Retinal pigment epithelial cell (primary cell): ENCODE data around the gene CHRNA1.

Experiments used
- DNase-seq: peaks from one replicate; pipeline ENCODE4 v3.0.0-alpha.2; 2010; ENCODE audit warnings: low read depth
- H3K4me3 ChIP-seq: 2 replicates; pipeline ENCODE4 v1.5.1; 2011; ENCODE audit warnings: mild to moderate bottlenecking, low read length, control low read depth, moderate library complexity
- CTCF ChIP-seq: conservative IDR thresholded peaks from 2 replicates; pipeline ENCODE4 v1.5.1; 2011; ENCODE audit warnings: low read depth, low read length, control low read depth, inconsistent platforms

The CHRNA1 gene

DNA sequence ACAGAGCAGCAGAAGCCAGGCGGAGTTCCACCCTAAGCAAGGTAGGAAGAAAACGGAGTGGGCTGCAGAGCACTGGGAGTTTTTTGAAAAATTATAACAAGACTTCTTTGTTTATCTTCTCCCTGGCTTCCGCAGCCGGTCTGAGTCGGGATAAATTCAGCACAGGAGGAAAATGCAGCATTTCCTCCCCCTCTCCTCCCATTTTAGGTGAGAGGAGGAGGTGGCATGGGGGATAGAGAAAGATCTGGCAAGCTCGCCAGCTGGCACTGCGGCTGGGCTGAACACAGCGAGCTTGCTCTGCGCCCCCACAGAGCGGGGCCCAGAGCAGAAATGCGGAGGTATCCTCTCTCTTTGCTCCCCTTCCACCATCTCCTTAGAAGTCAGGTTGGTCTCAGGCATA, 17.7 kb upstream of the CHRNA1 start:
- no peak for DNase-seq
- TF ChIP-seq CTCF, result no peak
- H3K4me3 ChIP-seq, result no peak overlapping the region

- DNase-seq, result no peak
- no peak overlapping the region for H3K4me3 ChIP-seq
- TF ChIP-seq CTCF, result no peak
These were observed 17.0 kb upstream of the CHRNA1 start for GRCh38 chr2:174781298-174781697.

- no peak overlapping the region for H3K4me3 ChIP-seq
- no peak for DNase-seq
- TF ChIP-seq CTCF, result no peak
These were observed 16.6 kb upstream of the CHRNA1 start for GRCh38 chr2:174780856-174781255.

- DNase-seq, result no peak
- no peak for TF ChIP-seq CTCF
- no peak overlapping the region for H3K4me3 ChIP-seq
These were observed 16.0 kb upstream of the CHRNA1 start for GRCh38 chr2:174780191-174780840.

GRCh38 chr2:174779361-174779928, 15.2 kb upstream of the CHRNA1 start:
- no peak for TF ChIP-seq CTCF
- DNase-seq, result peak; percentile 44
- no peak overlapping the region for H3K4me3 ChIP-seq

GRCh38 chr2:174778085-174778981, 14.1 kb upstream of the CHRNA1 start:
- DNase-seq, result peak; percentile 82

More at GRCh38 chr2:174778085-174778981, 14.1 kb upstream of the CHRNA1 start:
- no peak overlapping the region for H3K4me3 ChIP-seq
- no peak for TF ChIP-seq CTCF
